Neural progenitor cell (in vitro differentiated cells): Measurements from ENCODE around the gene PSMD3.

Experiments used
- CTCF ChIP-seq: fragments of 200-600 bp; sonication (generic); IDR thresholded peaks from 2 replicates; pipeline ENCODE4 v1.5.1; 2017; ENCODE audit warnings: antibody characterized with exemption, mild to moderate bottlenecking
- EZH2 ChIP-seq: fragments of 200-600 bp; sonication (generic); IDR thresholded peaks from 2 replicates; pipeline ENCODE4 v1.6.1; 2017; ENCODE audit warnings: antibody characterized with exemption, mild to moderate bottlenecking, moderate library complexity
- EZH2phosphoT487 ChIP-seq: fragments of 200-600 bp; sonication (generic); IDR thresholded peaks from 2 replicates; pipeline ENCODE4 v1.6.1; 2017; ENCODE audit warnings: antibody characterized with exemption

- TF ChIP-seq CTCF (no peak), EZH2phosphoT487 (no peak), EZH2 (no peak)
Measured at GRCh38 chr17:39949028-39949427, 31.6 kb upstream of the PSMD3 start.
